OCI-LY7 (cell line): ENCODE measurements around the gene CHRM5. TPM values are rescaled to one million over a fixed set of nuclear protein-coding genes. Genes with fewer than 3 reads are reported as not detected.

ENCODE experiments used
- BruUV-seq: library from RNA; stranded (reverse); fragments of 400-500 nt; replicated peaks from 2 replicates; lab custom pipeline; 2021; lab: Mats Ljungman, UMichigan
- CTCF ChIA-PET: fragments of 300-600 bp; sonication (Branson Sonifier 250); formaldehyde crosslinking; loops from one replicate; lab custom pipeline; 2022; ENCODE audit warnings: antibody characterized with exemption; ENCODE audit not compliant: unreplicated experiment; lab: Charles Lee
- POLR2A ChIA-PET: fragments of 300-600 bp; sonication (Branson Sonifier 250); formaldehyde crosslinking; loops from one replicate; lab custom pipeline; 2022; ENCODE audit warnings: antibody characterized with exemption; lab: Charles Lee
- DNase-seq: peaks from one replicate; pipeline ENCODE4 v3.0.0-alpha.2; 2015; ENCODE audit warnings: low spot score
- H2AFZ ChIP-seq: fragments of 200-600 bp; sonication (generic), shearing (Covaris generic); 2 replicates; pipeline ENCODE4 v1.6.1; 2014; ENCODE audit warnings: mild to moderate bottlenecking, antibody characterized with exemption, low read length, moderate library complexity
- H3K27ac ChIP-seq: fragments of 200-600 bp; sonication (generic); 2 replicates; pipeline ENCODE4 v1.5.1; 2014; ENCODE audit warnings: mixed run types, low read depth, mild to moderate bottlenecking, moderate library complexity, low read length, inconsistent platforms; ENCODE audit not compliant: poor library complexity, severe bottlenecking
- H3K36me3 ChIP-seq: fragments of 200-600 bp; sonication (generic); 2 replicates; pipeline ENCODE4 v1.6.1; 2014; ENCODE audit warnings: mild to moderate bottlenecking, antibody characterized with exemption, low read length, moderate library complexity, mixed read lengths; ENCODE audit not compliant: insufficient read depth
- H3K4me1 ChIP-seq: fragments of 200-600 bp; sonication (generic); 2 replicates; pipeline ENCODE4 v1.5.1; 2014; ENCODE audit warnings: mild to moderate bottlenecking, low read length; ENCODE audit not compliant: insufficient read depth, poor library complexity, severe bottlenecking
- H3K4me2 ChIP-seq: fragments of 200-600 bp; sonication (generic); 2 replicates; pipeline ENCODE4 v1.6.1; 2014; ENCODE audit warnings: mild to moderate bottlenecking, low read length
- H3K4me3 ChIP-seq: fragments of 200-600 bp; sonication (generic); 2 replicates; pipeline ENCODE4 v1.5.1; 2014; ENCODE audit warnings: mild to moderate bottlenecking, low read depth, low read length; ENCODE audit not compliant: poor library complexity, severe bottlenecking
- H3K79me2 ChIP-seq: fragments of 200-600 bp; sonication (generic); 2 replicates; pipeline ENCODE4 v1.6.1; 2016; ENCODE audit warnings: low read depth, mild to moderate bottlenecking, low read length, moderate library complexity, mixed read lengths; ENCODE audit not compliant: insufficient read depth
- H3K9me2 ChIP-seq: fragments of 200-600 bp; sonication (generic); 2 replicates; pipeline ENCODE4 v1.6.1; 2016; ENCODE audit warnings: mild to moderate bottlenecking, low read length, mixed read lengths; ENCODE audit not compliant: insufficient read depth
- H3K9me3 ChIP-seq: fragments of 200-600 bp; sonication (generic); 2 replicates; pipeline ENCODE4 v1.6.1; 2014; ENCODE audit warnings: mild to moderate bottlenecking, mixed run types, low read length, mixed read lengths
- H4K20me1 ChIP-seq: fragments of 200-600 bp; sonication (generic); 2 replicates; pipeline ENCODE4 v1.6.1; 2014; ENCODE audit warnings: mild to moderate bottlenecking, antibody characterized with exemption, low read length, moderate library complexity, mixed read lengths; ENCODE audit not compliant: insufficient read depth
- EZH2phosphoT487 ChIP-seq: fragments of 200-600 bp; sonication (generic); IDR thresholded peaks from 2 replicates; pipeline ENCODE4 v1.6.1; 2018; ENCODE audit warnings: low read depth, borderline replicate concordance, mild to moderate bottlenecking, mixed run types, antibody characterized with exemption, low read length, moderate library complexity, mixed read lengths
- intact Hi-C: fragments of 100-400 bp; cut with micrococcal nuclease; formaldehyde crosslinking; loops from one replicate; pipeline ENCODE4 v1.10.0; 2022; ENCODE audit not compliant: unreplicated experiment
- total RNA-seq, 2 experiments: library from RNA; depleted of rRNA in 1 of 2; stranded (reverse); fragments of >200 nt in 1 of 2; shearing (Covaris generic) in 1 of 2; gene quantifications; 2 replicates each; pipeline ENCODE4 v1.2.3, GENCODE V29; 2014 to 2022
- TF ChIP-seq, protein P1 (sequence below): fragments of 200-600 bp; sonication (generic); conservative IDR thresholded peaks from 2 replicates; pipeline ENCODE4 v1.5.1; 2014; ENCODE audit warnings: mild to moderate bottlenecking, antibody characterized with exemption, low read length, moderate library complexity, mixed read lengths

The CHRM5 gene
- total RNA-seq, 2 experiments from 2014 or later = not detected

DNA sequence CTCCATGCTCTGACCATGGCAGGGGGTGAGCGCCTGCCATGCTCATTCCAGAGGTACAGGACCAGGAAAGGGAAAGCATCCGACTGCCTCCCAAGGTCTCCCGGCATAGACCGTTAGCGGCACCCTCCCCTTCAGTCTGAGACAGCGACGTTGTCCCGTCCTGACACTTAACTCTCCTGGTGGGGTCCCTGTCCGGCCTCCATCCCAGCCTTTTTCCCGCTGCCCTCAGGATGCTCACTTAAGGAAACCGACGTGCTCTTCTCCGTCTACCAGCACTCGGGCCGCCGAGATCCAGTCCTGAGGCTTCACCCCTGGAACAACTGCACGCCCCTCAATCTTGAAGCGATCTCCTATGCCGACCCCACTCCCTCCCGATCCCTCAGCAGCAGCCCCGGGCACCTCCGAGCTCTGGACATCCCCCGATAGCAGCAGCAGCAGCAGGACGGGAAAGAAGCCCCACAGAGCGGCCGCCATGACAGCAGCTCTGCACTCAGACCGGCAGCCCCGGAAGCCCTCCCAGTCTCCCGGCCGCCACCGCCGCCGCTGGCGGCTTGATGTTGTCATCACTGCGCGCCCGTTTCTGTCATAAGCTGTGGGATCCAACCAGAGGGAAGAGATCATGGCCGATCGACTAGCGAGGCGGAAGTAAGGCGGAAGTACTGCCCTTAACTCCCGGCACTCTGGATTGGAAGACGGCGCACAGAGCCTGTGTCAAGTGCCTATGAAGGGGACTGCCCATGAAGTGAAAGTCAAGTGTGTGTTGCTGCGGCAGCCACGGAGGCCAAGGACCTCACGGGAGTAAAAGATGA lies 133.3 kb downstream of the CHRM5 start, which contains the start of the genes EMC7 and PGBD4:
Gene EMC7, minus strand, starts transcription at position 497 of the 809 bp plus-strand sequence. Its CDS starts 23 bp downstream, at position 474.
Gene PGBD4, plus strand, starts transcription at position 718 of the 809 bp plus-strand sequence. CDS start 449 bp downstream, outside the sequence.
- H3K79me2 ChIP-seq = peaks cover 56% of the 10 kb centered on the region
- no TSS peak for BruUV-seq

DNA sequence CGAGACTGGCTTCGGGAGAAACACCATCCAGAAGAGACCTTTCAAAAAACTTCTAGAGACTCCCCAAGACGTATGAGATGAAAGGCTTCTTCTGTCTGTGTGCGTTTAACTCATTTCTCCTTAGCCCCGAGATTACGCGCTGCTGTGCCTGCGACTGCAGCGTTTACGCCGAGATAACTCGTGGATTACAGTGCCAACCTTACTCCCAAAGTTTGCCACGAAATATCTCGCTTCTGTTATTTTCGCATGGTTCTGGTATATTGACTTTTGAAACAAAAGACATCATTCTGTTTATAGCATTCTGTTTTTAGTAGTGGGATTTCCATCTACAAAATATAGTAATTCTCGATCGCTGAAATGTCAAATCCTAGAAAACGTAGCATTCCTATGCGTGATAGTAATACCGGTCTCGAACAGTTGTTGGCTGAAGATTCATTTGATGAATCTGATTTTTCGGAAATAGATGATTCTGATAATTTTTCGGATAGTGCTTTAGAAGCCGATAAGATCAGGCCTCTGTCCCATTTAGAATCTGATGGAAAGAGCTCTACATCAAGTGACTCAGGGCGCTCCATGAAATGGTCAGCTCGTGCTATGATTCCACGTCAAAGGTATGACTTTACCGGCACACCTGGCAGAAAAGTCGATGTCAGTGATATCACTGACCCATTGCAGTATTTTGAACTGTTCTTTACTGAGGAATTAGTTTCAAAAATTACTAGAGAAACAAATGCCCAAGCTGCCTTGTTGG lies 134.1 kb downstream of the CHRM5 start:
- Histone ChIP-seq H3K4me2 (peak overlapping the region; percentile 90), H3K27ac (peak overlapping the region; percentile 29), H3K9me3 (peaks cover 19% of the 10 kb centered on the region; the same call in 1 of the 2 replicates), H3K36me3 (peaks cover 15% of the 10 kb centered on the region), H3K4me3 (peak overlapping the region; percentile 90), H3K9me2 (no peaks in the 10 kb centered on the region), H4K20me1 (no peaks in the 10 kb centered on the region), H3K79me2 (peaks cover 54% of the 10 kb centered on the region), H2AFZ (peak overlapping the region; percentile 100), H3K4me1 (peaks cover 24% of the 10 kb centered on the region)
- POLR2A ChIA-PET = interaction anchor here (0.7 to 2.1 kb wide), 6 partner anchors 15 to 481 kb away, joined by 3 to 8 read pairs (median 3); partner anchors contain the start of genes GOLGA8B, KATNBL1 and LPCAT4
- TSS peak; percentile 86 for BruUV-seq
- no peak for DNase-seq
- TF ChIP-seq EZH2phosphoT487 = no peak
- TF ChIP-seq, protein P1, sequence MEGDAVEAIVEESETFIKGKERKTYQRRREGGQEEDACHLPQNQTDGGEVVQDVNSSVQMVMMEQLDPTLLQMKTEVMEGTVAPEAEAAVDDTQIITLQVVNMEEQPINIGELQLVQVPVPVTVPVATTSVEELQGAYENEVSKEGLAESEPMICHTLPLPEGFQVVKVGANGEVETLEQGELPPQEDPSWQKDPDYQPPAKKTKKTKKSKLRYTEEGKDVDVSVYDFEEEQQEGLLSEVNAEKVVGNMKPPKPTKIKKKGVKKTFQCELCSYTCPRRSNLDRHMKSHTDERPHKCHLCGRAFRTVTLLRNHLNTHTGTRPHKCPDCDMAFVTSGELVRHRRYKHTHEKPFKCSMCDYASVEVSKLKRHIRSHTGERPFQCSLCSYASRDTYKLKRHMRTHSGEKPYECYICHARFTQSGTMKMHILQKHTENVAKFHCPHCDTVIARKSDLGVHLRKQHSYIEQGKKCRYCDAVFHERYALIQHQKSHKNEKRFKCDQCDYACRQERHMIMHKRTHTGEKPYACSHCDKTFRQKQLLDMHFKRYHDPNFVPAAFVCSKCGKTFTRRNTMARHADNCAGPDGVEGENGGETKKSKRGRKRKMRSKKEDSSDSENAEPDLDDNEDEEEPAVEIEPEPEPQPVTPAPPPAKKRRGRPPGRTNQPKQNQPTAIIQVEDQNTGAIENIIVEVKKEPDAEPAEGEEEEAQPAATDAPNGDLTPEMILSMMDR = no peak
- CTCF ChIA-PET = no interaction called here
- intact Hi-C loops = loop anchor here (5.0 kb wide), 1 partner anchor 105 kb away; no protein-coding TSS in a partner anchor

More for the DNA sequence above, 133.3 kb downstream of the CHRM5 start, which contains the start of the genes EMC7 and PGBD4:
- Histone ChIP-seq H3K9me2 (no peaks in the 10 kb centered on the region), H3K27ac (peak within 1 kb of the TSS; percentile 29), H4K20me1 (no peaks in the 10 kb centered on the region), H3K4me1 (peaks cover 24% of the 10 kb centered on the region), H3K36me3 (peaks cover 15% of the 10 kb centered on the region), H3K9me3 (peaks cover 19% of the 10 kb centered on the region; the same call in 1 of the 2 replicates), H2AFZ (peak within 1 kb of the TSS; percentile 100), H3K4me3 (peak within 1 kb of the TSS; percentile 90), H3K4me2 (peak within 1 kb of the TSS; percentile 90)
- DNase-seq = peak; percentile 98
- intact Hi-C loops = loop anchor here (1.0 to 5.0 kb wide), 4 partner anchors 63 to 241 kb away; partner anchors contain the start of genes AVEN, EMC4, NOP10 and NUTM1
- ChIA-PET POLR2A (interaction anchor here (0.7 to 2.1 kb wide), 4 partner anchors 23 to 482 kb away, joined by 3 to 8 read pairs (median 4); partner anchors contain the start of genes GOLGA8B, KATNBL1 and LPCAT4), CTCF (no interaction called here)
- TF ChIP-seq EZH2phosphoT487 = no peak
- TF ChIP-seq, protein P1 = no peak
